Measurements from ENCODE around the gene MRLN.
"Not testable (repeated sequence)": the region's sequence is repeated elsewhere in the genome, so short reads cannot be mapped to it uniquely, and the experiment has no call there.

MRLN gene

DNA sequence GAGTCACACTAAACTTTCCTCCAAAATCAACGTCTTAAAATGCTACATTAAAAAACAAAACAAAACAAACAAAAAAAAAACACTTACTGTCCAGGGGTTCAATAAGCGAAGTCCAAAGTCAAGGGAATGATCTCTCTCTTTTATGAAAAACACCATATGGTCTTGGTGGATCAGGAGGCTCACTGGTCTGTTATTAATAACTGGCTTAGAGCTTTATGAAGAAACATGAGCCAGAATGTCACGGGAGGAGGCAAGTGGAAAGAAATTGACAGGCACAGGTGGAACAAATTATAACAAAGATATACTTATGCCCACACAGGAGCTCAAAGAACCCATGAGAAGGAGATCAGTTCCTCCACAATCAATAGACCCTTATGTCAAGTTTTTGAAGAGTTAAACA, at the start of gene MRLN:
Gene MRLN (minus strand): TSS at position 189 of the 400 bp plus-strand sequence.
- no peak for DNase-seq

DNA sequence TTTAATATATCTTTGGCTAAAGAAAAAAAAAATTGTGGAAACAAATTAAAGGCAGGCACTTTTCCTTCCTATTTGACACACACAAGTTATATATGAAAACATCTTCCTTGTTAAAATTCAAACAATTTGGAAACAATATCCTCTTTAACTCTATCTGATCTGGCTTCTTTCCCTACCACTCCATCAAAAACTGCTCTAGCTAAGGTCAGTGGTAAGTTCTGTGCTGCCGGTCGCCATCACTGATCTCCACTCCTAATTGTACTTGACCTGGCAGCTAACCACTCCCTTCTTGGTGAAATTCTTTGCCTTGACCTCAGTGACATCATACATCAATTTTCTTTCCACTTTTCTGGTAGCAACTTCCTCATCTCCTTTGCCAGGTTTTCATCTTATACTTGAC, 47.9 kb upstream of the MRLN start:
- no peak for DNase-seq

GRCh38 chr10:59799421-59799820, 46.2 kb upstream of the MRLN start:
- no peak for DNase-seq

- DNase-seq = no peak
These were observed 40.7 kb upstream of the MRLN start for GRCh38 chr10:59793919-59794318.

DNA sequence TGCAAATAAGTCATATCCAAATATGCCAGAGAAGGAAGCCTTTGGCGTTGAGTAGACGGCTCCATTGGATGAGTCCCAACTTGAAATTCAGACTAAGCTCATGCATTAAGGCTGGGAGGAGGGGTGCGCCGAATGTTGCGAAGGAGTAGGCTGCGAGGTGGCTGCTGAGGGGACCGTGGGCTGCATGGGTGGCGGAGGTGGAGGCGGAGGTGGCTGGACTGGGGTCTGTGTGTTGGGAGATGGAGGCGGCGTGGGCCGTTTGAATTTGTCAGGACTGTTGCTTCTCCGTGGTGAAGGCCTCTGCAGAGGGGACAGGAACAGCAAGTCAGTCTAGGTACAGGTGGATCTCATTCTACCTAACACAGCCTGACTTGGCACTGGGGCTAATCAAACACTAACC, 39.6 kb upstream of the MRLN start:
- no peak for DNase-seq

DNA sequence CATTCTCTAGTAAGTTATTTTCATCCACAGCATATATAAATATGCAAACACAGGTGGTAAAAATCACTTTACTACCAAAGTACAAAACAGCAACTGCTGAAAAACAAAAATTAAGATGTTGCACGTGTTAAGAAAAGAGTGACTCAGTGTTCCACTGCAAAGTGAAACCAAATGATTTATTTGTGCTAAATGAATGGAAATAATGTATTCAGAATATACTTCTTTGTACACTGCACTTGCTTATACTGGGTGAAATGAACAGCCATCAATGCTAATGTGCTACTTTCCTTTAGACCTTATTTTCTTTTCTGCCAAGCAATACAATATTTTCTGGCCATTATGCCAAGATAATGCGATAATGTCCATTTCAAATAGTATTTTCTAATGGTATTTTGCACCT, 38.3 kb upstream of the MRLN start:
- DNase-seq = no peak

GRCh38 chr10:59790080-59790479, 36.8 kb upstream of the MRLN start:
- not testable (repeated sequence) for DNase-seq

DNA sequence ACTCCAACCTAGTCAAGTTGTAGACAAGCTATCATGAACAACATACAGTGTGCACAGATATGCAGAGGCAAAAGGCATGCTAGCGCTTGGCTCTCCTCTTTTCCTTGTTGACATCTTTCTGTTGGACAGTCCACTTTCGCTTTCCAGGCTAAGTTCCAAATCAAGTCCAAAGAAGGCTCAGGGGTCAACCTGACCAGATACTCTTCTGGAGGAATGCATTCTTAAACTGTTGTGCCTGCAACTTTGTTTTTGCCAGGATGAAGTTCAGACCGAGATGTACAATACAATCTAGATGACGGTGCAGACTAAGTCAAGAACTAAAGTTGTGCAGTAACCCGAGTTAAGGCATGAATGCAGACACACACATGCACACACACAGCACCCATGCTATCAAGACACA, 35.7 kb upstream of the MRLN start:
- not testable (repeated sequence) for DNase-seq

DNA sequence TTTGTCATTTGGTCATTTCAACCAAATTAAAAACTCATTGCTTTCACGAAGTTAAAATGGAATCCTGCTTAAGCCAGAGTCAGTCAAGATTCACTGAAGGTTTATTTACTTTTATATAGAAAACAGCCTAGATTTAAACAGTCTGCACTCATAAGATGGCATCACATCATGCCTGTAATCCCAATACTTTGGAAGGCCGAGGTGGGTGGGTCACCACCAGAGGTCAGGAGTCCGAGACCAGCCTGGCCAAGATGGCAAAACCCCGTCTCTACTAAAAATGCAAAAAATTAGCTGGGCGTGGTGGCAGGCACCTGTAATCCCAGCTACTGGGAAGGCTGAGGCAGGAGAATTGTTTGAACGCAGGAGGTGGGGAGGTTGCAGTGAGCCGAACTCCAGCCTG, 33.8 kb upstream of the MRLN start:
- not testable (repeated sequence) for DNase-seq

- not testable (repeated sequence) for DNase-seq
These were observed 32.2 kb upstream of the MRLN start for GRCh38 chr10:59785476-59785875.

- DNase-seq = no peak
These were observed 28.3 kb upstream of the MRLN start for GRCh38 chr10:59781511-59781910.

- no peak for DNase-seq
These were observed 26.7 kb upstream of the MRLN start for GRCh38 chr10:59779756-59780533.

DNA sequence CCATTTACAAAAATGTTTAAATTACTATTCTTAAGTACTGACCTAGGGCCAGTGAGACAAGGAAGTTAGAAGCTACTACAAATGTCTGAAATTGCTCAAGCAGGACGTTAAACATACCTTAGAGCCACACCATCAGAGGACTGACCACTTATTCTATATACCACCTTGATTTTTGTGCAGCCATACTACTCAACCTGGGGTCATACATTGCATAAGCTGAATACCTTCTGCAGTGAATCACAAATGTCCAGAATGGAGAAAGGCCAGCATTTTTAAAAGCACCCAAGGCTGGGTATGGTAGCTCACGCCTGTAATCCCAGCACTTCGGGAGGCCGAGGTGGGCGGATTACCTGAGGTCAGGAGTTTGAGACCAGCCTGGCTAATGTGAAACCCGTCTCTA, 21.2 kb upstream of the MRLN start:
- DNase-seq = no peak

GRCh38 chr10:59773088-59773487, 19.8 kb upstream of the MRLN start:
- no peak for DNase-seq

DNA sequence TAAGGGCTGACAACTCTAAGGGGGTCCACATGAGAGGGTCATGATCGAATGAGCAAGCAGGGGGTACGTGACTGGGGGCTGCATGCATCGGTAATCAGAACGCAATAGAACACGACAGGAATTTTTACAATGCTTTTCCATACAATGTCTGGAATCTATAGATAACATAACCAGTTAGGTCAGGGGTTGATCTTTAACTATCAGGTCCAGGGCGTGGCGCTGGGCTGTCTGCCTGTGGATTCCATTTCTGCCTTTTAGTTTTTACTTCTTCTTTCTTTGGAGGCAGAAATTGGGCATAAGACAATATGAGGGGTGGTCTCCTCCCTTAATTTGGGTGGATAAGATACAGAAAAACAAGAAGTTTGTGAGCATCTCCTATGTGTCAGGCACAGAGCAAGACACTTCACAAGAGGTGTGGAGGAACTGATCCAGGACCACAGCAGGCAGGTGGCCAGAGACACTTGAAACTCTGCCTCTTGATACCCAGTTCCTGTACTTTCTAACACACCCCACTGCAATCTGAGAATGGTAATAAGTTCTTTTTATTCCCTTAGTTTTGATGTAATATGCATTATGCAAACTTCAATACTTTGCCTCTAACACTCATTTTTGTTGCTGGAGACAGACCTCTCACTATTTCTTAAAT, 18.0 kb upstream of the MRLN start:
- peak; percentile 12 for DNase-seq

GRCh38 chr10:59770689-59771088, 17.4 kb upstream of the MRLN start:
- no peak for DNase-seq

GRCh38 chr10:59762505-59762904, 9.2 kb upstream of the MRLN start:
- no peak for DNase-seq

- no peak for DNase-seq
These were observed 4.7 kb upstream of the MRLN start for GRCh38 chr10:59757966-59758365.

- DNase-seq = no peak
These were observed 1.7 kb upstream of the MRLN start for GRCh38 chr10:59754951-59755350.

GRCh38 chr10:59752278-59752940, 846 bp downstream of the MRLN start:
- DNase-seq = no peak

DNA sequence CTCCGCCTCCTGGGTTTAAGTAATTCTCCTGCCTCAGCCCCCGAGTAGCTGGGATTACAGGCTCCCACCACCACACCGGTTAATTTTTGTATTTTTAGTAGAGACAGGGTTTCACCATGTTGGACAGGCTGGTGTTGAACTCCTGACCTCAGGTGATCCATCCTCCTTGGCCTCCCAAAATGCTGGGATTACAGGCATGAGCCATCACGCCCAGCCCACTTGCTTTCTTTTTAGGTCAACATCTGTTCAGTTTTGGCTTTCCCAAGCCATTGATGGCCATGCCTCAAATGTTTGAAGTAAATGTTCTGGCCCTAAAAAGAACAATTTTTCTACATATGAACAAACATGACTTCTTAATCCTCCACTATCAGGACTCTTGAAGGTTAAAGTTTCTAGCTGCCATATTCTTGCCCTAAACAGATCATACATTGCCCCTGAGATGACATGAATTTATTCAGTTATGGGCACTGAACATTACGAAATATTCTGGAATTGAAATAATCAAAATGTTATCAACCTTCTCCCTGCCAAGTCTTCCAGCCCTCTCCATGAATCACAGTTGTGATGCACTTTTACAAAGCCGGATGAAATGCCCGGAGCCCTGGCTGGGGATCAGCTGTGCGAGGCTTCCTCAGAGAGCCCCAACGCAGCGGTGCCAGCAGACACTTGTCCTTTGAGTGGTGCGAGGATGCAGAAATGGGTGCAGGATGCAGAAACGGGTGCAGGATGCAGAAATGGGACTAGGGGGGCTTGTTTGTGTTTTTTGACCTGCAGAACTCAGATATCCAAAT, 2.9 kb downstream of the MRLN start:
- DNase-seq = no peak

GRCh38 chr10:59748834-59749233, 4.4 kb downstream of the MRLN start:
- no peak for DNase-seq

DNA sequence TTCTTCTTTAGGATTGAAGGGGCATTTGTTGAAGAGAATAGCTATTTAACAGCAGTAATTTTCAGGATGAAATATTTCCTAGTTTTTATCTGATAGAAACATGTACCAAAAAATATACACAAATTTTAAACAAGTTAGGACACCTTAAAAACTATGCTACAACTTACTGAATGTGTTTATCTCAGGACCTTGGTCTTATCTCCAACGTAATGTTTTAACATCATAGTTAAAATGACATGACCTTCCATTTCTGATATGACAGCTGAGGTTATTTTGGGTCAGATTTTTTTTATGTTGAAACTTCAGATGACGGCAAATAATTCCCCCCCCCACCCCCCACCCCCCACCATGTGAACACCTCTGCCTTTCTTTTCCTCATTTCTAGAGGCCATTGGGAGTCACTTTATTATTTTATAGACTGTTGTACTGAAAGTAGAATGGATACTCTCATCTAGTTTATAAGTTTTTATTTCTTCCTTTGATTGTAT, 8.0 kb downstream of the MRLN start:
- no peak for DNase-seq

Data from hematopoietic multipotent progenitor cell treated with erythropoietin and hydrocortisone succinate and interleukin-3 and kit ligand, for 6 days (in vitro differentiated cells).